KMS-11 (cell line): ENCODE data around the gene MAP3K2.

ENCODE experiments used
- H2AFZ ChIP-seq: fragments of 200-600 bp; sonication (generic); 2 replicates; pipeline ENCODE4 v1.6.1; 2016; ENCODE audit warnings: antibody characterized with exemption, mixed run types, low read depth
- H3K27ac ChIP-seq: fragments of 200-600 bp; sonication (generic); 2 replicates; pipeline ENCODE4 v1.6.1; 2016; ENCODE audit warnings: mild to moderate bottlenecking, mixed run types
- H3K27me3 ChIP-seq: fragments of 200-600 bp; sonication (generic); 2 replicates; pipeline ENCODE4 v1.6.1; 2017; ENCODE audit warnings: mild to moderate bottlenecking, low read depth, mixed run types, moderate library complexity; ENCODE audit not compliant: insufficient read depth
- H3K36me3 ChIP-seq: fragments of 200-600 bp; sonication (generic); 2 replicates; pipeline ENCODE4 v1.6.1; 2017; ENCODE audit warnings: mild to moderate bottlenecking, mixed run types; ENCODE audit not compliant: insufficient read depth
- H3K4me1 ChIP-seq: fragments of 200-600 bp; sonication (generic); 2 replicates; pipeline ENCODE4 v1.6.1; 2016; ENCODE audit warnings: mild to moderate bottlenecking, low read depth, mixed run types; ENCODE audit not compliant: poor library complexity, severe bottlenecking
- H3K4me2 ChIP-seq: fragments of 200-600 bp; sonication (generic); 2 replicates; pipeline ENCODE4 v1.7.0; 2016; ENCODE audit warnings: mild to moderate bottlenecking, mixed run types
- H3K4me3 ChIP-seq: fragments of 200-600 bp; sonication (generic); IDR thresholded peaks from 2 replicates; pipeline ENCODE4 v1.6.1; 2017; ENCODE audit warnings: low read depth, low read length, mixed read lengths; ENCODE audit not compliant: insufficient read depth
- H3K79me2 ChIP-seq: fragments of 200-600 bp; sonication (generic); 2 replicates; pipeline ENCODE4 v1.6.1; 2016; ENCODE audit warnings: low read depth, mixed run types; ENCODE audit not compliant: insufficient read depth
- H3K9ac ChIP-seq: fragments of 200-600 bp; sonication (generic); 2 replicates; pipeline ENCODE4 v1.6.1; 2016; ENCODE audit warnings: mild to moderate bottlenecking, mixed run types
- H4K20me1 ChIP-seq: fragments of 200-600 bp; sonication (generic); 2 replicates; pipeline ENCODE4 v1.6.1; 2016; ENCODE audit warnings: mild to moderate bottlenecking, mixed run types; ENCODE audit not compliant: insufficient read depth
- TF ChIP-seq, protein P1 (sequence below): fragments of 200-600 bp; sonication (generic); conservative IDR thresholded peaks from 2 replicates; pipeline ENCODE4 v1.6.1; 2017; ENCODE audit warnings: low read depth, mild to moderate bottlenecking, antibody characterized with exemption, low read length, moderate library complexity, mixed read lengths

The MAP3K2 gene

DNA sequence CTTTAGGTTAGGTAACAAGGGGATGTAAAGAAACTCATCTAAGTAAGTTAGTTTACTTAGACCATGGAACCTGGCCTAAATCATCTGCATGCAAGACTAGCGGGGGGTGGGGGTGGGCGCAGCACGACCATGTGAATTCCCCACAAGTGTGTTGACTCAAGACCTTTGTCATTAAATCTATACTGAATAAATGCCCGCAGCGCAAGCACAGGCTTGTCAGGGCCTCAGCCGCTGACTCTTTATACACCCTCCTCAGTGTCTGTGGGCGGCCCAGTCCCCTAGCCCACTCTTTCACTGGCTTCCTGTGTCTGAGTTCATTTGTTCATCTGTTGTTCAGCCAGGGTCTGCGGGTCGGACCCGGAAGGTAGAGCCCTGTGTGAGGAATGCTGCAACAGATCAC lies 17.8 kb downstream of the MAP3K2 start:
- H4K20me1 ChIP-seq, result no peaks in the 10 kb centered on the region
- H3K4me1 ChIP-seq, result no peaks in the 10 kb centered on the region
- H3K27ac ChIP-seq, result no peak overlapping the region
- TF ChIP-seq, protein P1, sequence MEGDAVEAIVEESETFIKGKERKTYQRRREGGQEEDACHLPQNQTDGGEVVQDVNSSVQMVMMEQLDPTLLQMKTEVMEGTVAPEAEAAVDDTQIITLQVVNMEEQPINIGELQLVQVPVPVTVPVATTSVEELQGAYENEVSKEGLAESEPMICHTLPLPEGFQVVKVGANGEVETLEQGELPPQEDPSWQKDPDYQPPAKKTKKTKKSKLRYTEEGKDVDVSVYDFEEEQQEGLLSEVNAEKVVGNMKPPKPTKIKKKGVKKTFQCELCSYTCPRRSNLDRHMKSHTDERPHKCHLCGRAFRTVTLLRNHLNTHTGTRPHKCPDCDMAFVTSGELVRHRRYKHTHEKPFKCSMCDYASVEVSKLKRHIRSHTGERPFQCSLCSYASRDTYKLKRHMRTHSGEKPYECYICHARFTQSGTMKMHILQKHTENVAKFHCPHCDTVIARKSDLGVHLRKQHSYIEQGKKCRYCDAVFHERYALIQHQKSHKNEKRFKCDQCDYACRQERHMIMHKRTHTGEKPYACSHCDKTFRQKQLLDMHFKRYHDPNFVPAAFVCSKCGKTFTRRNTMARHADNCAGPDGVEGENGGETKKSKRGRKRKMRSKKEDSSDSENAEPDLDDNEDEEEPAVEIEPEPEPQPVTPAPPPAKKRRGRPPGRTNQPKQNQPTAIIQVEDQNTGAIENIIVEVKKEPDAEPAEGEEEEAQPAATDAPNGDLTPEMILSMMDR, result no peak
- no peak overlapping the region for H3K9ac ChIP-seq
- H3K4me2 ChIP-seq, result no peak overlapping the region
- no peak overlapping the region for H3K4me3 ChIP-seq
- no peaks in the 10 kb centered on the region for H3K27me3 ChIP-seq
- H3K36me3 ChIP-seq, result no peaks in the 10 kb centered on the region
- no peak overlapping the region for H2AFZ ChIP-seq
- peaks cover 16% of the 10 kb centered on the region; the same call in 1 of the 2 replicates for H3K79me2 ChIP-seq

DNA sequence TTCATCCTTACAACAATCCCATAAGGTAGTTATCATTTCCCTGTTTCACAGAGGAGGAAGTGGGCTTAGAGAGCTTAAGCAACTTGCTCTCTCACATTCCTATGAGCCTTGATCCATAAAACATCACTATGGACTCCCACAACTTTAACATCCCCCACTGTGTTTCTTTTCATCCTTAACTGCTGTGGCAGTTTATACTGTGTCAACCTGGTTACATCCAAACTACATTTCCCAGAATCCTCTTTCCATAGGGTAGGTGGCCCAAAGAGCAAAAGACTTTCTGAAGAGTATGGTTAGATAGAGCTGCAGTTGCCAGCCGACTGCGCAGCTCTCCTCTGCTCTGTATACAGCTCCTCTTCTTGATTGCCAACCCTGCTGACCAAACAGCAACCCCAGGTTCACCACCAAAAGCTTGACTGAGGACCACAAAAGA lies 22.5 kb downstream of the MAP3K2 start:
- Histone ChIP-seq H3K27me3 (no peaks in the 10 kb centered on the region), H3K4me2 (no peak overlapping the region), H3K36me3 (no peaks in the 10 kb centered on the region), H3K79me2 (peaks cover 27% of the 10 kb centered on the region; the same call in 1 of the 2 replicates), H4K20me1 (no peaks in the 10 kb centered on the region), H3K27ac (no peak overlapping the region), H3K4me3 (no peak overlapping the region), H3K9ac (no peak overlapping the region), H3K4me1 (no peaks in the 10 kb centered on the region), H2AFZ (no peak overlapping the region)
- TF ChIP-seq, protein P1, result no peak

DNA sequence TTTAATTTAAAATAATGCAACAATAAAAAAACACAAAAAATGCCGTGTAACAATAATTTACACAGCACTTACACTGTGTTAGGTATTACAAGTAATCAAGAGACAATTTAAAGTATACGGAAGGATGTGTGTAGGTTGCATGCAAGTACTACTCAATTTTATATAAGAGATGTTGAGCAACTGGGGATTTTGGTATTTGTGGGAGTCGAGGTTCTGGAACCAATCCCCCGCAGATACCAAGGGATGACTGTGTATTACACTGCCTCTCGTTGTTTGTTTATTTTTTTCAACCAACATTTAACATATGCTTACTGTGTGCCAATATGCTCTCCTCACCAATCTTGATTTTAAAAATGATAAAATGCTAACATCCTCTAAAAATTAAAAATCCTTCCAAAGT lies 24.8 kb downstream of the MAP3K2 start:
- H3K4me2 ChIP-seq, result no peak overlapping the region
- H3K9ac ChIP-seq, result no peak overlapping the region
- H2AFZ ChIP-seq, result no peak overlapping the region
- H3K27ac ChIP-seq, result no peak overlapping the region
- H4K20me1 ChIP-seq, result no peaks in the 10 kb centered on the region
- H3K36me3 ChIP-seq, result no peaks in the 10 kb centered on the region
- H3K79me2 ChIP-seq, result peaks cover 26% of the 10 kb centered on the region; the same call in 1 of the 2 replicates
- no peaks in the 10 kb centered on the region for H3K4me1 ChIP-seq
- TF ChIP-seq, protein P1, result no peak
- H3K27me3 ChIP-seq, result no peaks in the 10 kb centered on the region
- no peak overlapping the region for H3K4me3 ChIP-seq

DNA sequence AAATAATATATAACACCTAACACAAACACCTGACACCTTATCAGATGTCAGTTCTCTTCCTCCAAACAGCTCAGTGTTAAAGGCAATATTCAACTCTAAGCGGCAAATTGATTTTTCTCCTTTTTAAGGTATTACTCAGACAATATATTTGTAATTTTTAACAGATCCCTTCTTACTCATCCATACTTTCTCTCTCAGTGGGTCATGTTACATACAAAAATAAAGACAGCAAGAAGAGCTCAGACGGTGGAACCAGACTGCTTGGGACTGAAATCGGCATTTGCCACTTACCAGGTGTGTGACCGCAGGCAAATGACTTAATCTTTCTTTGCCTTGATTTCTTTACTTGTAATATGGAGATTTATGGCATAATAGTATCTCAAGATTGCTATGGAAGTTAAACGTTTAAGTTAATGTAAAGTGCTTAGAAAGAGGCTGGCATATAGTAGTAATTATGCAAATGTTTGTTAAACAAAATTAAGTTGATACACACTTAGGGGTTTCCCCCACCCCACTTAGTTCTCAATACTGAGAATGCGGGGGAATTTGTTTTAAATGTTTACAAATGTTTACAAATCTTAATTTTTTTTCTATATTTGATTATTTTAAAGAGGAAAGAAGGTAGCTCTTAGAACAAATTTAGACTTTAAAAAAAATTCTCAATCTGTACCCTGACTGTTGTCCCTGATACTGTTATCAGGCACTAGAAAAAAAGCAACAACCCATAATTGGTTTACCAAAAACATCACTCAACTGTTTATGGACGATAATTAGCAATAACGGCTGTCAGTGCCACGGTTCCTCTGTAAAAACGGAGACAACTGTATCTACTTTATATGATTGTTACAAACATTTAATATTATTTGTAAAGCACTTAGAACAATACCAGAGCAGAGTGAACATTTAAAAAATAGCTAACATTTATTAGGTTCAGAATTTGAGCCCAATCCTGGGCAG lies 25.6 kb downstream of the MAP3K2 start:
- Histone ChIP-seq H3K27ac (no peak overlapping the region), H4K20me1 (no peaks in the 10 kb centered on the region), H3K4me3 (no peak overlapping the region), H3K36me3 (no peaks in the 10 kb centered on the region), H3K9ac (no peak overlapping the region), H3K79me2 (peaks cover 32% of the 10 kb centered on the region; the same call in 1 of the 2 replicates), H3K4me2 (no peak overlapping the region), H3K4me1 (no peaks in the 10 kb centered on the region), H2AFZ (no peak overlapping the region), H3K27me3 (no peaks in the 10 kb centered on the region)
- TF ChIP-seq, protein P1, result no peak
